Measurements from ENCODE around the gene UBE2L6.

DNA sequence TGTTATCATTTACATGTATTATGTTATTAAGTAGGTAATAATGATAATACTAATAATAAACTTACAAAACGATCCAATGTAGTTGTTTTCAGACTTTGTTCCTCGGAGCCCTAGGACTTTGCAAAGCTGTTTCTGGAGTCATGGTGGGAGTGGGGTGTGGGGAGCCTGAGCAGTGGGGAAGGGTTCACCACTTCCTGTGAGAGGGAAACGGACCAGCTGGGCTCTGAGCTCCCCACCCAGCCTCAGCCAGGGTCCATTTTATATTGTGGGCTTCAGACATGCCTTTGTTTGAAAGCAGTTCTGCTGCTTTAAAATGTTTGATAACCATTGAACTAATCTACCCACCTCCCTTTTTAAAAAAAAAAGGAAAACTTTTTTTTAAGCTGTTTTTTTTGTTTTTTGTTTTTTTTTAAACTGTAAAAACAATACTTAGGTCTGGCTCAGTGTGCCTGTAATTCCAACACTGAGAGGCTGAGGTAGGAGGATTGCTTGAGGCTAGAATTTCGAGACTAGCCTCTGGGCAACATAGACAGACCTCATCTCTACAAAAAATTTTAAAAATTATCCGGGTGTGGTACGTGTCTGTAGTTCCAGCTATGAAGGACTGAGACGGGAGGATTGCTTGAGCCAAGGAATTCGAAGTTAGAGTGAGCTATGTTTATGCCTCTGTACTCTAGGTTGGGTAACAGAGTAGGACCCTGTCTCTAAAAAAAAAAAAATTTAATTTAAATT lies 37.0 kb upstream of the UBE2L6 start:
- TF ChIP-seq, protein P1, sequence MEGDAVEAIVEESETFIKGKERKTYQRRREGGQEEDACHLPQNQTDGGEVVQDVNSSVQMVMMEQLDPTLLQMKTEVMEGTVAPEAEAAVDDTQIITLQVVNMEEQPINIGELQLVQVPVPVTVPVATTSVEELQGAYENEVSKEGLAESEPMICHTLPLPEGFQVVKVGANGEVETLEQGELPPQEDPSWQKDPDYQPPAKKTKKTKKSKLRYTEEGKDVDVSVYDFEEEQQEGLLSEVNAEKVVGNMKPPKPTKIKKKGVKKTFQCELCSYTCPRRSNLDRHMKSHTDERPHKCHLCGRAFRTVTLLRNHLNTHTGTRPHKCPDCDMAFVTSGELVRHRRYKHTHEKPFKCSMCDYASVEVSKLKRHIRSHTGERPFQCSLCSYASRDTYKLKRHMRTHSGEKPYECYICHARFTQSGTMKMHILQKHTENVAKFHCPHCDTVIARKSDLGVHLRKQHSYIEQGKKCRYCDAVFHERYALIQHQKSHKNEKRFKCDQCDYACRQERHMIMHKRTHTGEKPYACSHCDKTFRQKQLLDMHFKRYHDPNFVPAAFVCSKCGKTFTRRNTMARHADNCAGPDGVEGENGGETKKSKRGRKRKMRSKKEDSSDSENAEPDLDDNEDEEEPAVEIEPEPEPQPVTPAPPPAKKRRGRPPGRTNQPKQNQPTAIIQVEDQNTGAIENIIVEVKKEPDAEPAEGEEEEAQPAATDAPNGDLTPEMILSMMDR (IDR thresholded peaks at IDR 0.05) = no peak
- TF ChIP-seq POLR2A (IDR thresholded peaks at IDR 0.05) = no peak
- no peak for TF ChIP-seq POLR2AphosphoS5 (IDR thresholded peaks at IDR 0.05)

Measured in breast epithelium (tissue), 3 donors.